SK-N-MC (cell line): ENCODE measurements around the gene SYCE1.

Source experiments
- EZH2 ChIP-seq: fragments of 200-600 bp; sonication (generic); IDR thresholded peaks from one replicate; pipeline ENCODE4 v1.6.1; 2017; ENCODE audit warnings: antibody characterized with exemption
- FOXP2 ChIP-seq: optimal IDR thresholded peaks from 2 replicates; pipeline ENCODE3; 2011; ENCODE audit warnings: mild to moderate bottlenecking, moderate library complexity; ENCODE audit not compliant: insufficient read depth; ENCODE audit errors: extremely low read length, control extremely low read depth
- POLR2AphosphoS5 ChIP-seq: IDR thresholded peaks from 2 replicates; pipeline ENCODE4 v1.6.1; 2012; ENCODE audit warnings: mild to moderate bottlenecking, low read depth, low read length, borderline replicate concordance

DNA sequence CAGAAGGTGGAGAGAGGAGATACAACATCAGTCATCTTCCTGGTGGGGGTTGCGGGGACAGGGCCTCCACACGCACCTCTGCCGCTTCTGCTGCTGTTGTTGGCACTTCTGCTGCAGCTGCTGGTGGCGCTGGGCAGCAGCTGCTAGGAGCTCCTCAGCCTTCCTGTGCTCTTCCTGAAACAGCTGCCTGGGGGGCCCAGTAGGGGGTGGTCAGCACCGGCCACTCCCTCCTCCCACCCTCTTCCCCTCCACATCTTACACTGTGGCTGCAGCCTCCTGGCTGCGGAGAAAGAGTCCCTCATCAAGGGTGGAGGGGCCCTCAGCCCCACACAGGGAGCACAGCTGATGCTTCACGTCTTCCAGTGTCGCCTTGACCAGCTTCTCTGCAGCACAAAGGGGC is 9.9 kb downstream of the SYCE1 start:
- no peak for TF ChIP-seq POLR2AphosphoS5
- no peak for TF ChIP-seq EZH2
- no peak for TF ChIP-seq FOXP2
